IMR-90 (cell line): ENCODE measurements around the gene HVCN1. TPM values are rescaled to one million over a fixed set of nuclear protein-coding genes. Genes with fewer than 3 reads are reported as not detected.

Experiments used
- ATAC-seq: fragments of 200-7000 bp; cut with Tn5 transposase; 2 replicates; pipeline ENCODE4 v1.9.1; 2020; ENCODE audit warnings: low read depth, mild to moderate bottlenecking, moderate library complexity
- BruUV-seq: library from RNA; stranded (reverse); fragments of 400-500 nt; replicated peaks from 2 replicates; lab custom pipeline; 2021; lab: Mats Ljungman, UMichigan
- CTCF ChIA-PET: fragments of 300-600 bp; formaldehyde crosslinking; extraction: SDS; loops from one replicate; lab custom pipeline; 2021; ENCODE audit warnings: antibody characterized with exemption; lab: Yijun Ruan, JAX
- POLR2A ChIA-PET: fragments of 300-600 bp; sonication (Branson Sonifier 250); formaldehyde crosslinking; loops from one replicate; lab custom pipeline; 2022; ENCODE audit warnings: antibody characterized with exemption; ENCODE audit not compliant: unreplicated experiment; lab: Charles Lee
- DNase-seq: peaks from one replicate; pipeline ENCODE4 v3.0.0; 2013
- H2AFZ ChIP-seq: replicated peaks from 2 replicates; pipeline ENCODE3; 2013; ENCODE audit warnings: low read length, mild to moderate bottlenecking; ENCODE audit not compliant: poor library complexity
- H2AK5ac ChIP-seq: 2 replicates; pipeline ENCODE4 v1.6.1; 2013; ENCODE audit warnings: low read depth, low read length, inconsistent platforms
- H2AK9ac ChIP-seq: replicated peaks from 2 replicates; pipeline ENCODE3; 2013; ENCODE audit warnings: mild to moderate bottlenecking, low read depth, low read length, moderate library complexity; ENCODE audit not compliant: poor library complexity
- H2BK120ac ChIP-seq: 2 replicates; pipeline ENCODE4 v1.6.1; 2013; ENCODE audit warnings: low read depth, low read length, inconsistent platforms
- H2BK15ac ChIP-seq: 3 replicates; pipeline ENCODE4 v1.6.1; 2013; ENCODE audit warnings: low read depth, low read length, inconsistent platforms
- H2BK20ac ChIP-seq: 2 replicates; pipeline ENCODE4 v1.6.1; 2013; ENCODE audit warnings: low read depth, mild to moderate bottlenecking, inconsistent platforms, low read length, moderate library complexity
- H2BK5ac ChIP-seq: 2 replicates; pipeline ENCODE4 v1.6.1; 2013; ENCODE audit warnings: mild to moderate bottlenecking, low read depth, low read length, inconsistent platforms; ENCODE audit not compliant: poor library complexity, severe bottlenecking
- H3K14ac ChIP-seq: replicated peaks from 2 replicates; pipeline ENCODE4 v1.6.1; 2013; ENCODE audit warnings: low read depth, low read length, inconsistent platforms
- H3K18ac ChIP-seq: 2 replicates; pipeline ENCODE4 v1.6.1; 2013; ENCODE audit warnings: low read depth, low read length, control low read depth
- H3K23ac ChIP-seq: 2 replicates; pipeline ENCODE4 v1.6.1; 2013; ENCODE audit warnings: low read depth, low read length, inconsistent platforms
- H3K27ac ChIP-seq: 2 replicates; pipeline ENCODE4 v1.5.1; 2013; ENCODE audit warnings: mild to moderate bottlenecking, control low read depth, low read length; ENCODE audit not compliant: insufficient read depth
- H3K27me3 ChIP-seq: 2 replicates; pipeline ENCODE4 v1.6.1; 2013; ENCODE audit warnings: low read length; ENCODE audit not compliant: control insufficient read depth, insufficient read depth
- H3K36me3 ChIP-seq: 2 replicates; pipeline ENCODE4 v1.6.1; 2013; ENCODE audit warnings: low read length, mixed read lengths; ENCODE audit not compliant: control insufficient read depth, insufficient read depth
- H3K4ac ChIP-seq: 2 replicates; pipeline ENCODE4 v1.6.1; 2013; ENCODE audit warnings: low read depth, low read length, inconsistent platforms
- H3K4me1 ChIP-seq: 2 replicates; pipeline ENCODE4 v1.6.1; 2013; ENCODE audit warnings: low read length, mixed read lengths; ENCODE audit not compliant: control insufficient read depth, insufficient read depth
- H3K4me2 ChIP-seq: 2 replicates; pipeline ENCODE4 v1.6.1; 2013; ENCODE audit warnings: low read depth, mild to moderate bottlenecking, control low read depth, low read length, moderate library complexity
- H3K4me3 ChIP-seq: 2 replicates; pipeline ENCODE4 v1.5.1; 2013; ENCODE audit warnings: low read depth, mild to moderate bottlenecking, control low read depth, low read length, moderate library complexity; ENCODE audit not compliant: insufficient read depth
- H3K56ac ChIP-seq: 2 replicates; pipeline ENCODE4 v1.6.1; 2013; ENCODE audit warnings: low read length, inconsistent platforms; ENCODE audit not compliant: insufficient read depth; ENCODE audit errors: extremely low read depth
- H3K79me1 ChIP-seq, 2 experiments: 2 replicates each; pipeline ENCODE4 v1.6.1; 2013; ENCODE audit warnings: low read length in 2 of 2, inconsistent platforms in 1 of 2, low read depth in 1 of 2
- H3K9ac ChIP-seq: 2 replicates; pipeline ENCODE4 v1.6.1; 2013; ENCODE audit warnings: low read depth, low read length, control low read depth
- H3K9me1 ChIP-seq: 2 replicates; pipeline ENCODE4 v1.6.1; 2013; ENCODE audit warnings: low read length, inconsistent platforms; ENCODE audit not compliant: insufficient read depth
- H3K9me3 ChIP-seq: 2 replicates; pipeline ENCODE4 v1.6.1; 2013; ENCODE audit warnings: low read length; ENCODE audit not compliant: control insufficient read depth, insufficient read depth
- H4K20me1 ChIP-seq: 2 replicates; pipeline ENCODE4 v1.6.1; 2013; ENCODE audit warnings: low read length, inconsistent platforms; ENCODE audit not compliant: insufficient read depth
- H4K5ac ChIP-seq: 2 replicates; pipeline ENCODE4 v1.6.1; 2013; ENCODE audit warnings: mild to moderate bottlenecking, low read depth, low read length, control low read depth
- H4K8ac ChIP-seq, 2 experiments: 2 replicates each; pipeline ENCODE4 v1.6.1; 2013; ENCODE audit warnings: low read depth in 2 of 2, low read length in 2 of 2, control low read depth in 1 of 2, inconsistent platforms in 1 of 2
- H4K91ac ChIP-seq: 2 replicates; pipeline ENCODE4 v1.6.1; 2013; ENCODE audit warnings: low read depth, low read length, inconsistent platforms; ENCODE audit not compliant: insufficient read depth
- BHLHE40 ChIP-seq: fragments of 150-350 bp; IDR thresholded peaks from 2 replicates; pipeline ENCODE4 v1.6.1; 2016; ENCODE audit warnings: mild to moderate bottlenecking, low read depth, low read length
- CEBPB ChIP-seq: IDR thresholded peaks from 2 replicates; pipeline ENCODE4 v1.6.1; 2012; ENCODE audit warnings: low read depth, low read length, improper control_type of control experiment
- CHD1 ChIP-seq: IDR thresholded peaks from 2 replicates; pipeline ENCODE4 v1.6.1; 2012; ENCODE audit warnings: low read depth, low read length, improper control_type of control experiment
- CTCF ChIP-seq: conservative IDR thresholded peaks from 2 replicates; pipeline ENCODE4 v1.5.1; 2012; ENCODE audit warnings: mild to moderate bottlenecking, low read depth, low read length, improper control_type of control experiment
- FOS ChIP-seq: fragments of 150-350 bp; IDR thresholded peaks from 2 replicates; pipeline ENCODE4 v1.6.1; 2016; ENCODE audit warnings: low read depth, low read length
- MAFK ChIP-seq: IDR thresholded peaks from 2 replicates; pipeline ENCODE4 v1.6.1; 2012; ENCODE audit warnings: low read depth, low read length, improper control_type of control experiment
- MAZ ChIP-seq: IDR thresholded peaks from 2 replicates; pipeline ENCODE4 v1.6.1; 2012; ENCODE audit warnings: low read depth, mild to moderate bottlenecking, low read length, improper control_type of control experiment, moderate library complexity, borderline replicate concordance
- MXI1 ChIP-seq: IDR thresholded peaks from 2 replicates; pipeline ENCODE4 v1.6.1; 2012; ENCODE audit warnings: low read depth, mild to moderate bottlenecking, low read length, moderate library complexity, borderline replicate concordance
- POLR2A ChIP-seq: IDR thresholded peaks from 2 replicates; pipeline ENCODE4 v1.6.1; 2012; ENCODE audit warnings: mild to moderate bottlenecking, low read depth, low read length
- RAD21 ChIP-seq: IDR thresholded peaks from 2 replicates; pipeline ENCODE4 v1.6.1; 2012; ENCODE audit warnings: low read length, improper control_type of control experiment
- RCOR1 ChIP-seq: IDR thresholded peaks from 2 replicates; pipeline ENCODE4 v1.6.1; 2012; ENCODE audit warnings: mild to moderate bottlenecking, low read length, improper control_type of control experiment; ENCODE audit not compliant: insufficient replicate concordance
- RFX5 ChIP-seq: IDR thresholded peaks from 2 replicates; pipeline ENCODE4 v1.8.0; 2012; ENCODE audit warnings: low read depth, mild to moderate bottlenecking, low read length, moderate library complexity
- SMC3 ChIP-seq: fragments of 150-350 bp; IDR thresholded peaks from 2 replicates; pipeline ENCODE4 v1.6.1; 2016; ENCODE audit warnings: low read depth, mild to moderate bottlenecking, antibody characterized with exemption, low read length, moderate library complexity
- USF2 ChIP-seq: fragments of 150-350 bp; IDR thresholded peaks from 2 replicates; pipeline ENCODE4 v1.6.1; 2017; ENCODE audit warnings: mild to moderate bottlenecking, antibody characterized with exemption, low read length, low read depth
- WGBS, 2 experiments: methylation state at CpG; one replicate each; pipeline versions ENCODE4 v1.1.5 to v1.1.7; 2013; ENCODE audit warnings: missing lambda C conversion rate in 2 of 2; ENCODE audit not compliant: insufficient read length in 1 of 2; ENCODE audit errors: extremely low coverage in 2 of 2; 5-methylcytosine and 5-hydroxymethylcytosine counted together
- dilution Hi-C: fragments of 300-500 bp; cut with HindIII; formaldehyde crosslinking; loops from one replicate; pipeline ENCODE4 v1.14.3; 2018; ENCODE audit warnings: low sequenced_read_pairs; ENCODE audit not compliant: unreplicated experiment
- in situ Hi-C: fragments of 300-500 bp; cut with MboI; formaldehyde crosslinking; loops from 3 replicates; pipeline ENCODE4 v1.14.3; 2019; ENCODE audit warnings: low sequenced_read_pairs, inconsistent platforms, mixed read lengths
- intact Hi-C: fragments of 100-400 bp; cut with micrococcal nuclease; formaldehyde crosslinking; loops from 2 replicates; pipeline ENCODE4 v1.10.0; 2022
- polyA plus RNA-seq, 3 experiments: library from polyadenylated mRNA; depleted of rRNA; stranded (reverse); fragments of >200 nt; gene quantifications; 2 replicates each; pipeline ENCODE4 v1.2.3, GENCODE V29; 2012; ENCODE audit warnings: low replicate concordance in 1 of 3
- total RNA-seq: library from RNA; depleted of rRNA; stranded (reverse); fragments of >200 nt; gene quantifications from 2 replicates; pipeline ENCODE4 v1.2.3, GENCODE V29; 2012

HVCN1 gene
- total and polyA plus RNA-seq, 2 of the 4 experiments (the other 2 are of a cell fraction) = 1.9 to 2.0 TPM

GRCh38 chr12:110694330-110694901 is 5.5 kb upstream of the HVCN1 start:
- no peak overlapping the region for H3K56ac ChIP-seq
- no peak overlapping the region for H3K14ac ChIP-seq
- H2BK20ac ChIP-seq = no peak overlapping the region
- no peak overlapping the region for H2AK5ac ChIP-seq
- no peaks in the 10 kb centered on the region for H3K36me3 ChIP-seq
- H4K91ac ChIP-seq = no peak overlapping the region
- ATAC-seq = no peak
- TF ChIP-seq USF2 = no peak
- TF ChIP-seq SMC3 = no peak
- TF ChIP-seq FOS = no peak
- no peak for TF ChIP-seq CHD1
- TF ChIP-seq CTCF = no peak
- TF ChIP-seq MXI1 = no peak
- TF ChIP-seq RCOR1 = no peak
- no peak for TF ChIP-seq BHLHE40
- TF ChIP-seq POLR2A = no peak
- TF ChIP-seq CEBPB = no peak
- TF ChIP-seq MAFK = no peak
- TF ChIP-seq RFX5 = no peak
- no peak for TF ChIP-seq RAD21
- TF ChIP-seq MAZ = no peak
- in situ Hi-C loops = no loop called here
- no peak for DNase-seq
- BruUV-seq = no TSS peak
- dilution Hi-C loops = no loop called here
- H3K23ac ChIP-seq = no peak overlapping the region
- H4K5ac ChIP-seq = no peak overlapping the region
- H3K4me3 ChIP-seq = no peak overlapping the region
- H2BK120ac ChIP-seq = no peak overlapping the region
- no peak overlapping the region for H3K9ac ChIP-seq
- no peaks in the 10 kb centered on the region for H3K9me1 ChIP-seq
- no peak overlapping the region for H3K18ac ChIP-seq
- no peak overlapping the region for H3K4ac ChIP-seq
- H2BK5ac ChIP-seq = no peak overlapping the region
- H4K20me1 ChIP-seq = no peaks in the 10 kb centered on the region
- H2AFZ ChIP-seq = no peak overlapping the region
- no peaks in the 10 kb centered on the region for H3K9me3 ChIP-seq
- 84% methylated on average over 7 of the region's 12 CpGs; no CpG with 5 or more reads in 1 of the 2 experiments for WGBS, 2 experiments
- no peak overlapping the region for H2BK15ac ChIP-seq
- peaks cover 3% of the 10 kb centered on the region; the same call in 1 of the 2 replicates for H3K4me1 ChIP-seq
- H3K4me2 ChIP-seq = no peak overlapping the region
- intact Hi-C loops = no loop called here
- H3K27ac ChIP-seq = no peak overlapping the region
- no peak overlapping the region for H2AK9ac ChIP-seq
- no peaks in the 10 kb centered on the region for H3K79me1 ChIP-seq
- POLR2A ChIA-PET = no interaction called here
- peaks cover 2% of the 10 kb centered on the region; the same call in 1 of the 2 replicates for H3K27me3 ChIP-seq
- H4K8ac ChIP-seq = no peak overlapping the region
- CTCF ChIA-PET = no interaction called here
